Pons (tissue), 1 donor: Measurements from ENCODE around the gene SPTBN2.

Source experiments
- DNase-seq: peaks from one replicate; pipeline ENCODE4 v3.0.0-alpha.2; 2016; ENCODE audit warnings: low spot score

The SPTBN2 gene

GRCh38 chr11:66728693-66729385 lies at the start of gene SPTBN2:
TSS of gene SPTBN2 (minus strand) at chr11:66729216. CDS start at chr11:66721240, 7,976 bp downstream.
- no peak for DNase-seq

- DNase-seq: no peak
Observed at GRCh38 chr11:66768818-66769217, 39.8 kb upstream of the SPTBN2 start.

- DNase-seq: no peak
Observed at GRCh38 chr11:66768088-66768521, 39.1 kb upstream of the SPTBN2 start.

GRCh38 chr11:66767666-66768065 lies 38.6 kb upstream of the SPTBN2 start:
- no peak for DNase-seq

GRCh38 chr11:66766681-66767080 lies 37.7 kb upstream of the SPTBN2 start:
- no peak for DNase-seq

- no peak for DNase-seq
Observed at GRCh38 chr11:66762088-66762487, 33.1 kb upstream of the SPTBN2 start.

GRCh38 chr11:66752148-66752547 lies 23.1 kb upstream of the SPTBN2 start:
- DNase-seq: no peak

GRCh38 chr11:66749091-66749490 lies 20.1 kb upstream of the SPTBN2 start:
- DNase-seq: no peak

GRCh38 chr11:66747480-66747879 lies 18.5 kb upstream of the SPTBN2 start:
- no peak for DNase-seq

GRCh38 chr11:66745356-66746235 lies 16.6 kb upstream of the SPTBN2 start:
- no peak for DNase-seq

- DNase-seq: peak; percentile 60
Observed at GRCh38 chr11:66744485-66745355, 15.7 kb upstream of the SPTBN2 start.

- no peak for DNase-seq
Observed at GRCh38 chr11:66743271-66743968, 14.4 kb upstream of the SPTBN2 start.

GRCh38 chr11:66741153-66741552 lies 12.1 kb upstream of the SPTBN2 start:
- no peak for DNase-seq

GRCh38 chr11:66739983-66740382 lies 11.0 kb upstream of the SPTBN2 start:
- DNase-seq: no peak

GRCh38 chr11:66734215-66734614 lies 5.2 kb upstream of the SPTBN2 start:
- no peak for DNase-seq

- no peak for DNase-seq
Observed at GRCh38 chr11:66729447-66729846, 431 bp upstream of the SPTBN2 start.

- DNase-seq: no peak
Observed at GRCh38 chr11:66728038-66728692, 851 bp downstream of the SPTBN2 start.

- DNase-seq: no peak
Observed at GRCh38 chr11:66727282-66728037, 1.6 kb downstream of the SPTBN2 start.

GRCh38 chr11:66725647-66726046 lies 3.4 kb downstream of the SPTBN2 start:
- DNase-seq: no peak

- no peak for DNase-seq
Observed at GRCh38 chr11:66725114-66725513, 3.9 kb downstream of the SPTBN2 start.
